ENCODE measurements around the gene PRXL2B.

The PRXL2B gene

GRCh38 chr1:2586154-2587070 is at the start of gene PRXL2B:
PRXL2B (plus strand) TSS chr1:2586777; CDS start chr1:2586886, 109 bp downstream.
- Histone ChIP-seq H3K4me3 (peak within 1 kb of the TSS; percentile 95), H3K27ac (peak within 1 kb of the TSS; percentile 96 to 98)
- no peak for TF ChIP-seq CTCF (IDR thresholded peaks at IDR 0.05)
- peak; percentile 100 for DNase-seq (ENCODE audit: low spot score)

- no peak overlapping the region for H3K27ac ChIP-seq
- DNase-seq (ENCODE audit: low spot score): no peak
- TF ChIP-seq CTCF (IDR thresholded peaks at IDR 0.05): no peak
- no peak overlapping the region for H3K4me3 ChIP-seq
Measured at GRCh38 chr1:2537784-2538115, 48.8 kb upstream of the PRXL2B start.

- no peak for TF ChIP-seq CTCF (IDR thresholded peaks at IDR 0.05)
- no peak for DNase-seq (ENCODE audit: low spot score)
- Histone ChIP-seq H3K27ac (no peak overlapping the region), H3K4me3 (no peak overlapping the region)
Measured at GRCh38 chr1:2538376-2538775, 48.2 kb upstream of the PRXL2B start.

- no peak overlapping the region for H3K4me3 ChIP-seq
- no peak overlapping the region for H3K27ac ChIP-seq
- DNase-seq (ENCODE audit: low spot score): no peak
- no peak for TF ChIP-seq CTCF (IDR thresholded peaks at IDR 0.05)
Measured at GRCh38 chr1:2538872-2539271, 47.7 kb upstream of the PRXL2B start.

- TF ChIP-seq CTCF (IDR thresholded peaks at IDR 0.05): no peak
- H3K27ac ChIP-seq: no peak overlapping the region
- DNase-seq (ENCODE audit: low spot score): no peak
- H3K4me3 ChIP-seq: no peak overlapping the region
Measured at GRCh38 chr1:2539312-2539907, 47.2 kb upstream of the PRXL2B start.

GRCh38 chr1:2540816-2541492 is 45.6 kb upstream of the PRXL2B start:
- no peak for TF ChIP-seq CTCF (IDR thresholded peaks at IDR 0.05)
- Histone ChIP-seq H3K27ac (no peak overlapping the region), H3K4me3 (peak overlapping the region; percentile 45)
- DNase-seq (ENCODE audit: low spot score): no peak

Data from coronary artery (tissue), 2 donors.